ENCODE measurements around the gene H1-8.

DNA sequence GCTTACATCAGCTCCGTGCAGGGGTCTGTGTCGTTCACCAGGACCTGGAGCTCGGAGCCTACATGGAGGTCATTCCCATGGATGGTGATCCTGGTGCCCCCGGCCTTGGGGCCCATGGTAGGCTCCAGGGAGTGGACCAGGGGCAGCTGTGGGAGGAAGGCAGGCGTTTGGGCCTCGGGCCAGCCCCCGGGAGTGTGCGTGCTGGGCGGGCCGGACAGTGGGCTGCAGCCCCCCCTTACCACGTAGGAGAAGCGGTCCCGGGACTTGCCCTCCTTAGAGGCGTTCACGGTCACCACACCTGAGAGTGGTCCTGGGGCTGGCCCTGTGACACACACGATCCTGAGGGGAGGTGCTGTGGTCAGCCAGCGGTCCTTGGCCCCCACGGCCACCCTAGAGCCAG, 29.6 kb downstream of the H1-8 start:
- TF ChIP-seq, protein P1, sequence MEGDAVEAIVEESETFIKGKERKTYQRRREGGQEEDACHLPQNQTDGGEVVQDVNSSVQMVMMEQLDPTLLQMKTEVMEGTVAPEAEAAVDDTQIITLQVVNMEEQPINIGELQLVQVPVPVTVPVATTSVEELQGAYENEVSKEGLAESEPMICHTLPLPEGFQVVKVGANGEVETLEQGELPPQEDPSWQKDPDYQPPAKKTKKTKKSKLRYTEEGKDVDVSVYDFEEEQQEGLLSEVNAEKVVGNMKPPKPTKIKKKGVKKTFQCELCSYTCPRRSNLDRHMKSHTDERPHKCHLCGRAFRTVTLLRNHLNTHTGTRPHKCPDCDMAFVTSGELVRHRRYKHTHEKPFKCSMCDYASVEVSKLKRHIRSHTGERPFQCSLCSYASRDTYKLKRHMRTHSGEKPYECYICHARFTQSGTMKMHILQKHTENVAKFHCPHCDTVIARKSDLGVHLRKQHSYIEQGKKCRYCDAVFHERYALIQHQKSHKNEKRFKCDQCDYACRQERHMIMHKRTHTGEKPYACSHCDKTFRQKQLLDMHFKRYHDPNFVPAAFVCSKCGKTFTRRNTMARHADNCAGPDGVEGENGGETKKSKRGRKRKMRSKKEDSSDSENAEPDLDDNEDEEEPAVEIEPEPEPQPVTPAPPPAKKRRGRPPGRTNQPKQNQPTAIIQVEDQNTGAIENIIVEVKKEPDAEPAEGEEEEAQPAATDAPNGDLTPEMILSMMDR (IDR thresholded peaks at IDR 0.05; ENCODE audit: poor library complexity): no peak
- TF ChIP-seq EZH2 (IDR thresholded peaks at IDR 0.05; ENCODE audit: borderline replicate concordance) (no peak), EZH2phosphoT487 (IDR thresholded peaks at IDR 0.05; ENCODE audit: low read depth, severe bottlenecking, unreplicated experiment) (no peak)

All from hepatocyte (in vitro differentiated cells).